Stimulated activated naive CD4-positive, alpha-beta T cell (primary cell): Measurements from ENCODE around the gene FBXL17.
A peak's percentile ranks its signal among the peaks of the same experiment; 100 is the strongest.
"Not testable (repeated sequence)": the region's sequence is repeated elsewhere in the genome, so short reads cannot be mapped to it uniquely, and the experiment has no call there.

Experiments
- DNase-seq, 6 experiments: peaks; one replicate each; lab custom pipeline; 2025; lab: John Stamatoyannopoulos, UW

Gene FBXL17

DNA sequence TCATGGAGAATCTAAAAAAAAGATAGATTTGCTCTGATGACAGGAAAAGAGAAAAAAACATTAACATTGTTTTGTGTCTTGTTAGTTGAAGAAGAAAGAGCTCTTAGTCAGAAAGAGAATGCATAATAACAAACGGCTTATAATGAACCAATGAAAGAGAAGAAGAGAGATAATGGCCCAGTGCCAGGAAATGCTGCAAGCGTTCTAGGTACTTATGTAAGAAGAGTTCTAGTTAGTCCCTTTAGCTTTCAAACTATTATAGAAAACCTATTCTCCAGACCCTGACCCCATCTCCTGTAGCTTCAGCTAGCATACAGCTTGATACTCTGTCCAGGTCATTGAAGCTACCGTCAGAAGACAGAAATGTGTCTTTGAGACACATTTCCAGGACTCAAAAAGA lies 70.2 kb downstream of the FBXL17 start:
- DNase-seq: no peak

DNA sequence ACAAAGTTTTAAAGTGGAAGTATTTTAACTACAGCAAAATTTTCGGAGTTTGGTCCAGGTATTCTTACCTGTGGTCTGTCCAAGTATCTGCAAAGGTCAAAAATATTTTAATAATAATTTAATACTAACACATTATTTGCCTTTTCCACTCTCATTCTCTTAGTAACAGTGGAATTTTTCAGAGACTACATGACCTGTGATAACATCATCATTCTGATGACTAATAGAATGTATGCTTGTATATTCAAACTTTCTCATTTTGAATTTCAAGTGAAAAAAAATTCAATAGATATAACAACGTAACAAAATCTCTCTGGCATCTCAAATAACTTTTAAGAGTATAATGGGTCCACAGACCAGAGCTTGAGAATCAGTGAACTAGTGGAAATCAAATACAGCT lies 78.3 kb downstream of the FBXL17 start:
- no peak for DNase-seq

DNA sequence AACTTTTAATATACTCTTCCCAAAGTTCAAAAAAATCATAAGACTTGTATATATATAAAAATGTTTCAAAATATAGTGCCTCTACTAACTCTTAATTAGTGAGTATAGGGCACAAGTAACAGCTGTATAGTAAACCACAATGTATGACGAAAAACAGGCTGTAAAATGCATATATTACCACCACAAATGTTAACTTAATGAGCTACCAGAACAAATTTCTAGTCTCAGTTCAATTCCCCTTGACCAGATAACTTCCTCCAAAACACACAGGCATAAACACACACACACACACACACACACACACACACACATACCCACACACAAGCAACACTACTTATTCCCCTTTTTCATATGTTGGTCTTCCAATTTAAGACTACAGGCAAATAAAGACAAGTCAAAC lies 78.8 kb downstream of the FBXL17 start:
- no peak for DNase-seq

DNA sequence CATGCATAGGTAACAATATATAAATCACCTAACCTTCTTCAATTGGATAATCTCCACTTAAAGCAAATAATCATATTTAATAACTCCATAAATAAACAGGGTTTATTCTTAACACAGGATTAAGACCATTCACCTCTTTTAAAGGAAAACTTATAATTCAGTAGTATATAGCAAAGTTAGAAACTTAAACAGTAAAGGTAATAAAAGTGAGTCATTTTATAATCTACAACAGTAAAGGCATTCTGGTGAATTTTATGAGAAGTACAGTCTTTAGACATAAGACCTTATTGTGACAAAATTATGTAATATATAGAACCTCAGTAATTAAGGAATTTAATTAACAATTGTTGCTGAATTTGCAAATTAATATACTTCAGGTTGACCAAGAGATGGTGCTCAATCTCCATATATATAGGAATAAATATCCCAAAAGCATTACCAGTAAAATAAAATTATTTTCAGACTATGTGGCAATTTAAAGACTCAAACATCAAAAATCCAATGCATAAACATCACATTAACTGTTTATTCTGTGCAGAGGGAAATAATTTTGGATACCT lies 84.8 kb downstream of the FBXL17 start:
- no peak for DNase-seq

DNA sequence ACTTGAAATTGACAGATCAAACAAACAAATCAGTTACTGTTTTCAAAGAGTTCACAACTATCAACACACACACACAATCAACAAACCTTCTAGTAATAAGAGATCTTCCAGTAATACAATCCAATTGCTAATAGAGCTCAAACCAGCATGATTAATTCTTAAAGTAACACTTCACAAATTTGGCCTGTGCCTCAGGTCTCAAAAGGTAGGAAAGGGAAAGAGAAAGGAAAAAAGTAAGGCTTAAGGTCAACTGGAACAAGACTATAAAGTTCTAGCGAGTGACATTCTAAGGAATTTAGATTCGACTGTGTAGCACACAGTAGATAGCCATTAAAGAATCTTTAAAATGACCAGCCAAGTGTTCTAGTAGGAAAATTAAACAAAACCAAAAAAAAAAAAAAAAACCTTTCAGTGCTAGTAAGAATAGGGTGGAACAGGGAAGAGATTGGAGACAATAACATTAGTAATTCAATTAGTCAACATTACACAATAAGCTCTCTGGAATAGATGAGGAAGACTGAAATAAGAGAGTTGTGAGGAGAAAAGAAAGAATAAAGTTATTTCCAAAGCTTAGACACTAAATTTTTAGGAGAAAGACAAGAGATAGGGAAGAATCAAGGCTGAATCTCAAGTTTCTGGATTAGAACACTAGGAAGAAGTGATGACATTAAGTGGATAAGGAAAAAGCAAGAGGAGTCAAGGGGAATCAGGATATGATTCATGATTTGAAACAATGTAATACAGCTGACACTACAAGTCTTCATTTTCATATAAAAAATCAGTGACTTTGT lies 86.1 kb downstream of the FBXL17 start:
- DNase-seq: no peak

DNA sequence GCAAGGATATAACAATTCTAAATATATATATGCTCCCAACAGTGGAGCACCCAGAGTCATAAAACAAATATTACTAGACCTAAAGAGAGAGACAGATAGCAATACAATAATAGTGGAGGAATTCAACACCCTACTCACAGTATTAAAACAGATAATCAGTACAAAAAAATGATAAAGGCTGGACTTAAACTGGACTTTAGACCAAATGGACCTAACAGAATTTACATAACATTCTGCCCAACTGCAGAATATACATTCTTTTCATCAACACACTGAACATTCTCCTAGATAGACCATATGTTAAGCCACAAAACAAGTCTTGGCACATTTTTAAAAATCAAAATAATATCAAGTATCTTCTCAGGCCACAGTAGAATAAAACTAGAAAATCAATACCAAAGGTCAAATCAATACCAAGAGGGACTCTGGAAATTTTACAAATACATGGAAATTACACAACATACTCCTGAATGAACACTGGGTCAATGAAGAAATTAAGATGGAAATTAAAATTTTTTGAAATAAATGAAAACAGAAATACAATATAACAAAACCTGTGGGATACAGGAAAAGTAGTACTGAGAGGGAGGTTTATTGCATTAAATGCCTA lies 100.8 kb downstream of the FBXL17 start:
- no peak for DNase-seq

DNA sequence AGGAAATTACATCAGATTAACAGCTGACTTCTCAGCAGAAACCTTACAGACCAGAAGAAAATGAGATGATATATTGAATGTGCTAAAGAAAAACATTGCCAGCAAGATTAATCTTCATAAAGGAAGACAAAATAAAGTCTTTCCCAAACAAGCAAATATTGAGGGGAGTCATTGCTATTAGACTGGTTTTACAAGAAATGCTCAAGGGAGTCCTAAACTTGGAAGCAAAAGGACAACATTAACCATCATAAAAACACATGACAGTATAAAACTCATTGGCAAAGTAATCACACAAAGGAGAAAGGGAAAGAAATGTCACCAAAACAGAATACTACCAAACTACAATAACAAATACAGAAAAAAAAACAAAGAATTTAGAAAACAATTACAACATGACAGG lies 101.7 kb downstream of the FBXL17 start:
- DNase-seq: no peak

DNA sequence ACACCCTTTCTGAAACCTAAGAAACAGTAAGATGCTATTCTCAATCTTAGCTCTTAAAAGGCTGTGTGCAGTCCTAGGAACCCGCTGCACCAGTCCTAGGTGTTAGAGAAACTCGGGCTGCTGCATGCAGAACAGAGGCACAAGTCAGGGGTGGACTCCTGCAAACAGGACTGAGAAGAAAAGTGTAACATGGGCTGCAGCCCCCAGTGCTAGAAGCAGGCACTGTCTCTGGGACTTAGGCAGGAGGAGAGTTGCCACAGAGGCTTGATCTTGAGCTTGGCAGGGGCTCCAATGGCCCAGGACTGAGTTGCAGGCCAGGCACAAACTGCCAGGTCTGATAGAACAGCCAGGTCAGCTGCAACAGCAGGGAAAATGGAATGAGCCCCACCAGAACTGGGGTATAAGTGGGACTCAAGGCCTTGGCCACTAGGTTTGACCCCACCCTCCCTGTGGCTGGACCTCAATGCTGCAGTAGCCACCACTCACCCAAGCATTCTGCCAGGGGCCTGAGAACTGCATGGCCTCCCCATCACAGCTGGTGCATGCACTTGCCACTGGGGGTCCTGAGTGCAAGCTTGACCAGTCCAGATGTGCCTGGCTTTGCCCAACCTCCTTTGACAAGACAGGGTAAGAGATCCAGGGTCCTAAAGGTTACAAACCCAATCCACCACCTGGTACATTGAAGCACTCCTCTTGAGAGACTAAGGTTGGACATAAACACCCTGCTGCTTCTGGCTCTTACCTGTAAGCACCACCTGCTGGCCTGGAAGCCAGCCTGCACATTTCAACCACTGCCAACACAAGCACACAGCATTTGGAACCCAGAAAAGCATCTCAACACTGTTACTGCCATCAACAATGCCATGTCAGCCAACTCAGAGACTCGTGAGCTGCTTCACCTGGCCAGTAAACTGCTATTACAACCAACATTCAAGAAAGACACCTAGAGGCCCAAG lies 103.3 kb downstream of the FBXL17 start:
- no peak for DNase-seq

DNA sequence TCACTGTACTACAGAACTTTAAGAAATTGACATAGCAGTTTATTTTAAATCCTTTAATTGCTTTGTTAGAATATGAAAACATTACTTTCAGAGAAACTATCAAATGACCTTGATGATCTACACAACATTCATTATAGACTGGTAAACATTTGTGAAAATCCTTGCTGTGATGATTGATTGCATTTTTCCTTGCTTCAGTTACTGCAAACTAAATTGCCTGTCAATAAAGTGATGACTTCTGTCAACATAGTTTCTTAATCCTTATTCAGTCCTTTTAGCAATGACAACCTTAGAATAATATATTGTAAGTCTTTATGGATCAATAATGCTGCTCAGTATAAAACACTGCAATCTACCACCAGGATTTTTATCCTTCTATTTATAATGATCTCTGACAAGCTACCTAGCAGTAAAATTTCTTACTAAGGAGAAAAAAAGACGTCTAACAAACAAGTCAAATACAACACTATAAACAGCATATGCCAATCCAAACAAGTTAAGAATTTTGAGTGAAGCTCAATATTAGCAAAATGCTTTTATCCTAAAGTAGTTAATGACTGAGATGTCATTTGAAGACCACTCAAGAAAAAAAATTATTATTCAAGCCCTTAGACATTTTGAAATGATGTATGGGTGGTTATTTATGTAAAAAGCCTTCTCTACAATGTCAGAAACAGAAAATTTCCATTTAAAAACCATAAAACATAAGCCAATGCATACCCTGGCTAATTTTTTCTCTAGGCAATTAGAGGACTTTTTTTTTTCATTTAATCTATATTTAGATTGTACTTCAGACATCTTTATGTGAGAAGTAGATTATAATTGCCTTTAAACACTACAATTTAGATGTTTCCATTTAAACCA lies 105.5 kb downstream of the FBXL17 start:
- no peak for DNase-seq

DNA sequence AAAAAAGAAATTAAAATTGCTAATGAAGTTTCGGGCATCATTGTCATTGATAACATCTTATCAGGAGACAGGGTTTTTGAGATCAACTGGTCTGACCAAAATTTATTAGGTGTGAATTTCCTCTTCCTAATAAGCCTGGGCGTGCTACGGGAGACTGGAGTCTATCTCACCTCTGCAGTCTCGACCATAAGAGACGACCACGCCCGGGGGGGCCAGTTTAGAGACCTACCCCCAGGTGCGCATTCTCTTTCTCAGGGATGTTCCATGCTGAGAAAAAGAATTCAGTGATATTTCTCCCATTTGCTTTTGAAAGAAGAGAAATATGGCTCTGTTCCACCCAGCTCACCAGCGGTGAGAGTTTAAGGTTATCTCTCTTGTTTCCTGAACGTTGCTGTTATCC lies 107.8 kb downstream of the FBXL17 start:
- DNase-seq: not testable (repeated sequence)

DNA sequence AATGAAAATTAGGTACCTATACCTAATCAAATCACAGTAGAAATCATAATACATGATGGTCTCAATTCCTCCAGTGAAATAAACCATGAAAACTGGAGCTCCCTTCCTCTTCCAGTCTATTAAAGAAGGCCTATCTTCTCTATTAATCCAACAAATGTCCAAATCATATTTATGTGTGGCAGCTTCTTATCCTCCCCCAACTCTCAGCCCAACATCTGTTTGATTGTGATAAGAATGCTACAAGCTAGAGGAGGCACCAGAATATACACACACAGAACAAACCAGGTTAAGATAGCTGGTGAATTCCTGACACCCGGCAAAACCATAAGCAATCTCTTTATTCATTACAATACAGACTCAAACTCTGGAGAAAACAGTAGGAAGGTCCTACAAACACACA lies 110.8 kb downstream of the FBXL17 start:
- DNase-seq: no peak

DNA sequence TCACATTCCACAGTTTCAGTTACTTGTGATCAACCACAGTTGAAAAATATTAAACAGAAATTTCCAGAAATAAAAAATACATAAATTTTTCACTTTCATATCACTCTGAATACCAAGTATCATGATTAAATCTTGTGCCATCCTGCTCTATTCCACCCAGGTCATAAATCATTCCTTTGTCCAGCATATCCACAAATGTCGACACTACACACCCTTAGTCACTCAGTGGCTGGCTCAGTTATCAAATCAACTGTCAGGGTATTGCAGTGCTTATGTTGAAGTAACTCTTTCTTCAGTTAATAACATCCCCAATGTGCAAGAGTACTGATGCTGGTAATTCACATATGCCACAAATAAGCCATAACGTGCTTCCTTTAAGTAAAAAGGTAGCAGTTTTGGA lies 115.7 kb downstream of the FBXL17 start:
- no peak for DNase-seq

DNA sequence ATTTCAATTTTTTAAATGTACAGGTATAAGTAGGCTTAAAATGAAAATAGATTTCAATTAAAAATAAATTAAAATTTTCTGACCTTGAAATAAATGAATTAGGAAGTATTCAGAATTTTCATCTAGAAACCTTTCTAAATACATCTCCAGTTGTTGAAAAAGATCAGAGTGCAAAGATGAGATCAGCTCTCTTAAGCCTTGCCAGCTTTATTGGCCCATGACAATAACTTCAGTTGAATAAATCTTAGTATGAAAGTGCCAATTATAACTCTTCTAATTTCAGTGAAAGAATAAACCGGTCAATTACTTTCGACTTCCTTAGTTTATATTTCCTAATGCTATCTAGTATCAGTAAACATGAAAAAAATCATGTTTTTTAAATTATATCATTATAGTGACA lies 117.4 kb downstream of the FBXL17 start:
- no peak for DNase-seq

DNA sequence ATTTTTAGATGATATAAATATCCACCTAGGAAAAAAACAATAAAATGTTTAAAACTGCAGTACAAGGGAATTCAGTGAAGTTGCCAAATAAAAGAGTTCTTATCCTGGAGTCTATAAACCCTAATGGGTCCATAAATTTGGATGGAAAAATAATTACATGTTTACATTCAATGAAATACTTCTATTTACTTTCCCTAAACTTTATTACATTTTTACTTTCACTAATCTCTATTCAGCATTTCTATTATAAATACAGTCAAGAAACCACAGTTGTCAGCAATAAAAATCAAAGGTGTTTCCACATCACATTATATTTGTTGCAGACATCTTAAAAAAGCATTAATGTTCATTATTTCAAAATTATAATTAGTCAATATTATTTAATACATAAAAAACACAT lies 118.6 kb downstream of the FBXL17 start:
- no peak for DNase-seq

DNA sequence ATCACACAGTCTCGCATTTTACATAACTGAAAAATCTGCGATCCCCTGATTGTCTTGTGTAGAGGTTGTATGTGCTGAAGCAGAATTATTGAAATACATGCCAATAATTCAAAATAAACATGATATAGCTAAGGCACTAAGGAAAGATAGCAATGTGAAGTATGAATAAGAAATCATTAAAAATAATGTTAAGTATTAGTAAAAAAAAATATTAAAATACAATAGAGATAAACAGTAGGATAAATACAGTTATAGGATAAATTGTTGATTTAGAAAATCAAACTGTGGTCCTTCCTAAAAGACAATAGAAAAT lies 121.1 kb downstream of the FBXL17 start:
- DNase-seq: no peak

DNA sequence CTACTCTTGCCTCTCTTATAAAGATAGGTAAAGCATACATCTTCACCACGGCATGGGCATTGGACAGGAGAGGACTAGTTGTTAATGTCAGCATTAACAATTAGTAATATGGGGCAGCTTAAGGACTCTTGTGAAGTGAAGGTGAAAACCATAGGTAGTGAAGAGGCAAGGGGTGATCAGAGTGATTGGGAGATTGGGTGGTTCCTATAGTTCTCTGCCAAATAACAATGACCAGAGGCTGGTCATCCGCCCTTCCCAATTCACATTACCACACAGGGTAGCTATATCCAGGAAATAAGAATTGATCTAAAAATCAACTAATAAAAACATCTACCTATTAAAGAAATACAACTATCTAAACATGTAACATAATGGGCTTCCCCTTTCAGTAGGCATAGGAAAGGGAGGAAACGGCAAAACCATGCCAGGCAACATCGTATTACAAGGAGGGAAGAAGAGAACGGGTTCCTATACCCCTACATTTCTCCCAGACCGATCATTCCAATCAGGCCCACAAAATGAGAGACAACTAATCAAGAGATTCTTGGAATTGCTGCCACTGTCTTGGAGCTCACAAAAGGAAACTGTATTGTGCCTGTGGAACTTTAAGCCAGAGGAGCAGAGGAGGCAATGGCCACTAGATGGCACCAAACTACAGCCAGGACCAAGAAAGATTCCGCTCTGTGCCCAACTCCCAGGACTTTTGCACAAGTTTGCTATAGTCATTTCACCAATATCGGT lies 121.6 kb downstream of the FBXL17 start:
- peak; percentile 6 to 68 (median 40) for DNase-seq

DNA sequence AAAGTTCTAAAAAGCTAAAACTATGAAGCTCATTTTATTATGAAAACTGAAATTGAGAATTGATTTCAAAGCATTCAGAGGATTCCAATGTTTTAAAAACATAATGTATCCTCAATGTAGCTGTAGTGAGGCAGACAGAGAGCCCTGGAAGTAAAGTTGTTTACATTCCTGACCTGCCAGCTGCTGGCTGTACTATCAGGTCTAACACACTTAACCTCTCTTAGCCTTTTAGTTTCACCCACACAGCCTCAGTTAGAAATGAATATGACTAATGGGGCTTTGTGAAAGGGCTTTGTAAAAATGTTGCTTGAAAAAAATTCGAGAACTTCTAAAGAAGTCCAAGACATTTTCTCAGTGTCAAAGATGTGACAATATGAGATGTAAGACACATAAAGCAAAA lies 122.6 kb downstream of the FBXL17 start:
- no peak for DNase-seq

DNA sequence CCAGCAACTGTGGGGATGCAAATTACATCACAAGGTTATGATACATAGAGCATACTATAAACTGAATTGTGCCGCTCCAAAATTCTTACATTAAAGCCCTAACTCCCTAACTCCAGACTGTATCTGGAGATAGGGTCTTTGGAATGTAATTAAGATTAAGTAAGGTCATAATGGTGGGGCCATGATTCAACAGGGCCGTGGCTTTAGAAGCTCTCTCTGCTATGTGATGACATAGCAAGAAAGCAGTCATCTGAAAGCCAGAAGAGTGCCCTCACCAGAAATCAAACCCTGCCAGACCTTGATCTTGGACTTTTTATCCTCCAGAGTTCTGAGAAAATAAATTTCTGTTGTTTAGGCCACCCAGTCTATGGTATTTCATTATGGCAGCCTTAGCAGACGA lies 123.9 kb downstream of the FBXL17 start:
- DNase-seq: no peak

DNA sequence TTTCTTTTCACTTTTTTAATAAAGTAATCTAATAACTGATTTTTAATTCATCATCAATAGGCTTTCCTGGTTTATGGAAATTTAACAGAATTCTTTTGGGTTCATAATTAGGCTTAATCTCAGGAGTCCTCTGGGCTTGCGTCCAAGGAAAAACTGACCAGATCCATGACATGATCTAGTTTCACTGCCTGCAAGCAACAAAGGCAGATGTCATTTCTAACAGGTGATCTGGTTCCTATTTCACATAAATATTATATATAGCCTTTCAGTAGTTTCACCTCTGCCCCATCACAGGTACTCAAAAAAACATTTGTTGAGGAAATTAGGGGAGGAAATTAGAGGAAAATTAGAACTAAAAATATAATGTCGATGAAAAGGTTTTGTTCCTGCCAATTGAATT lies 126.4 kb downstream of the FBXL17 start:
- no peak for DNase-seq

DNA sequence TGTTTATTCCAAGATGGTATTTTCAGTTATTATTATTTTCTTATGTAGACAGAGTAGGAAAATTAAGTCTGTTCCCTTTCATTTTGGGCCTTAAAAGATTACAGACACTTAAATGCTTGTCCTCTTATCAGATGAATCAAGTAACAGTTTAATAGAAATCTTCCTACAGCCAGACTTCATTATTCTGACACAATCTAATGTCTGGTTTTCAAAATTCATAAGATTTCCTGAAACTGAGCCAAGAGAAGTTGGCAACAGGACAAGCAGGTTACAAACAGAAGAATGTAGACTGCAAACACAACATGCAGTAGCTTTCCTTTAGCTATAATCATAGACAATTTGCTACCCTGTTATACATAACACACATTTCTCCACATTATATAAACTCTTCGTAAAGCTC lies 130.5 kb downstream of the FBXL17 start:
- no peak for DNase-seq
